PC-9 (cell line): ENCODE data around the gene FOXN4.

Source experiments
- EZH2 ChIP-seq: fragments of 200-600 bp; sonication (generic); IDR thresholded peaks from 2 replicates; pipeline ENCODE4 v1.8.0; 2017; ENCODE audit warnings: antibody characterized with exemption, low read depth
- TF ChIP-seq, protein P1 (sequence below): fragments of 200-600 bp; sonication (generic); conservative IDR thresholded peaks from 2 replicates; pipeline ENCODE4 v1.6.1; 2017; ENCODE audit warnings: mixed run types, antibody characterized with exemption, mild to moderate bottlenecking, moderate library complexity

DNA sequence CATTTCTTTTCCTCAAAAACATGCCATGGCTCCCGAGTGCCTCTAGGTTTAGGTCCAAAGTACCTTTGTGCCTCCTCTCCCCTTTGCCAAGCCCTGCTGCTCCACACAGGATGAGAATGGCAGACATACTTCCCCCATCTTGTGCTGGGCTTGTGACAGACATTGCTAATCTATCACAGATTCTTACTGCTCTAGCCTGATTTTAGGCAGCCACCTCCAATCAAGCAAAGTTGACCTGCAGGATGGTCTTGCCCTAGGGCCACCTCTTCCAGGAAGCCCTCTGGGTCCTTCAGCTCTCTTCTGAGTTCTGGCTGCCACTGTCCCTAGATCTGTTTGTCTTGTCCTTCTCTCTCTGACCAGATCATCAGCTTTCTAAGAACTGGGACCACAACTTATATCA, 20.5 kb downstream of the FOXN4 start:
- TF ChIP-seq, protein P1, sequence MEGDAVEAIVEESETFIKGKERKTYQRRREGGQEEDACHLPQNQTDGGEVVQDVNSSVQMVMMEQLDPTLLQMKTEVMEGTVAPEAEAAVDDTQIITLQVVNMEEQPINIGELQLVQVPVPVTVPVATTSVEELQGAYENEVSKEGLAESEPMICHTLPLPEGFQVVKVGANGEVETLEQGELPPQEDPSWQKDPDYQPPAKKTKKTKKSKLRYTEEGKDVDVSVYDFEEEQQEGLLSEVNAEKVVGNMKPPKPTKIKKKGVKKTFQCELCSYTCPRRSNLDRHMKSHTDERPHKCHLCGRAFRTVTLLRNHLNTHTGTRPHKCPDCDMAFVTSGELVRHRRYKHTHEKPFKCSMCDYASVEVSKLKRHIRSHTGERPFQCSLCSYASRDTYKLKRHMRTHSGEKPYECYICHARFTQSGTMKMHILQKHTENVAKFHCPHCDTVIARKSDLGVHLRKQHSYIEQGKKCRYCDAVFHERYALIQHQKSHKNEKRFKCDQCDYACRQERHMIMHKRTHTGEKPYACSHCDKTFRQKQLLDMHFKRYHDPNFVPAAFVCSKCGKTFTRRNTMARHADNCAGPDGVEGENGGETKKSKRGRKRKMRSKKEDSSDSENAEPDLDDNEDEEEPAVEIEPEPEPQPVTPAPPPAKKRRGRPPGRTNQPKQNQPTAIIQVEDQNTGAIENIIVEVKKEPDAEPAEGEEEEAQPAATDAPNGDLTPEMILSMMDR: no peak
- no peak for TF ChIP-seq EZH2
